ENCODE data around the gene CACNA1F. TPM values are rescaled to one million over a fixed set of nuclear protein-coding genes. Genes with fewer than 3 reads are reported as not detected.

Gene CACNA1F
- total and polyA plus RNA-seq, 9 of the 15 experiments (the other 6 are each of a cell fraction or from before 2014, with no cell fraction given), result under 0.01 to 0.41 (median 0.03) TPM; not detected in 3

DNA sequence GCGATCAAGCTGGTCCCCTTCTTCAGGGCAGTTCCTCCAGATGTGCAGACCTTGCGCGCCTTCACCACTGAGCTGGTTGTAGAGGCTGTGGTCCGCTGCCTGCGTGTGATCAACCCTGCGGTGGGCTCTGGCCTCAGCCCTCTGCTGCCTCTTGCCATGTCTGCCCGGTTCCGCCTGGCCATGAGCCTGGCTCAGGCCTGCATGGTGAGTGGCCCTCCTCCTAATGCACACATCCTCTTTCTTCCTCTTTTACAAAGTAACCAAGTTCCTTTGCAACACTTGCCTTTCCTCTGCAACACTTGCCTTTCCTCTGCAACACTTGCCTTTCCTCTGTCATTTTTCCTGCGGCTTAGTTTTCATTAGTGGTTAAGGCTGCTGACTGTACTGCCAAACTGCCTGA is 3.9 kb upstream of the CACNA1F start (continued):
- TF ChIP-seq, protein P1, sequence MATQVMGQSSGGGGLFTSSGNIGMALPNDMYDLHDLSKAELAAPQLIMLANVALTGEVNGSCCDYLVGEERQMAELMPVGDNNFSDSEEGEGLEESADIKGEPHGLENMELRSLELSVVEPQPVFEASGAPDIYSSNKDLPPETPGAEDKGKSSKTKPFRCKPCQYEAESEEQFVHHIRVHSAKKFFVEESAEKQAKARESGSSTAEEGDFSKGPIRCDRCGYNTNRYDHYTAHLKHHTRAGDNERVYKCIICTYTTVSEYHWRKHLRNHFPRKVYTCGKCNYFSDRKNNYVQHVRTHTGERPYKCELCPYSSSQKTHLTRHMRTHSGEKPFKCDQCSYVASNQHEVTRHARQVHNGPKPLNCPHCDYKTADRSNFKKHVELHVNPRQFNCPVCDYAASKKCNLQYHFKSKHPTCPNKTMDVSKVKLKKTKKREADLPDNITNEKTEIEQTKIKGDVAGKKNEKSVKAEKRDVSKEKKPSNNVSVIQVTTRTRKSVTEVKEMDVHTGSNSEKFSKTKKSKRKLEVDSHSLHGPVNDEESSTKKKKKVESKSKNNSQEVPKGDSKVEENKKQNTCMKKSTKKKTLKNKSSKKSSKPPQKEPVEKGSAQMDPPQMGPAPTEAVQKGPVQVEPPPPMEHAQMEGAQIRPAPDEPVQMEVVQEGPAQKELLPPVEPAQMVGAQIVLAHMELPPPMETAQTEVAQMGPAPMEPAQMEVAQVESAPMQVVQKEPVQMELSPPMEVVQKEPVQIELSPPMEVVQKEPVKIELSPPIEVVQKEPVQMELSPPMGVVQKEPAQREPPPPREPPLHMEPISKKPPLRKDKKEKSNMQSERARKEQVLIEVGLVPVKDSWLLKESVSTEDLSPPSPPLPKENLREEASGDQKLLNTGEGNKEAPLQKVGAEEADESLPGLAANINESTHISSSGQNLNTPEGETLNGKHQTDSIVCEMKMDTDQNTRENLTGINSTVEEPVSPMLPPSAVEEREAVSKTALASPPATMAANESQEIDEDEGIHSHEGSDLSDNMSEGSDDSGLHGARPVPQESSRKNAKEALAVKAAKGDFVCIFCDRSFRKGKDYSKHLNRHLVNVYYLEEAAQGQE (IDR thresholded peaks at IDR 0.05; ENCODE audit: borderline replicate concordance), result no peak
- TF ChIP-seq, protein P1 (CRISPR knock-in tag; IDR thresholded peaks at IDR 0.05; ENCODE audit: low read depth), result no peak
- TF ChIP-seq KDM2B (CRISPR knock-in tag; IDR thresholded peaks at IDR 0.05), result no peak
